Panc1 (cell line): ENCODE results near the gene SEMA3B. TPM values are rescaled to one million over a fixed set of nuclear protein-coding genes. Genes with fewer than 3 reads are reported as not detected.

ENCODE experiments used
- ATAC-seq: fragments of 200-7000 bp; cut with Tn5 transposase; 2 replicates; pipeline ENCODE4 v1.9.1; 2020; ENCODE audit warnings: mild to moderate bottlenecking, moderate library complexity
- BruUV-seq: library from RNA; stranded (reverse); fragments of 400-500 nt; replicated peaks from 2 replicates; lab custom pipeline; 2021; lab: Mats Ljungman, UMichigan
- CTCF ChIA-PET: fragments of 300-600 bp; sonication (Branson Sonifier 250); formaldehyde crosslinking; loops from one replicate; lab custom pipeline; 2022; ENCODE audit warnings: antibody characterized with exemption; lab: Charles Lee
- POLR2A ChIA-PET: fragments of 300-600 bp; sonication (Branson Sonifier 250); formaldehyde crosslinking; loops from one replicate; lab custom pipeline; 2022; ENCODE audit warnings: antibody characterized with exemption; lab: Charles Lee
- DNase-seq: peaks from one replicate; pipeline ENCODE4 v3.0.0-alpha.2; 2010; ENCODE audit warnings: low read depth, low spot score
- H3K27ac ChIP-seq: 2 replicates; pipeline ENCODE4 v1.5.1; 2011; ENCODE audit warnings: mild to moderate bottlenecking, low read length, inconsistent platforms
- H3K27me3 ChIP-seq: fragments of 200-500 bp; sonication (Bioruptor generic); 2 replicates; pipeline ENCODE4 v1.6.0; 2014; ENCODE audit warnings: low read length, inconsistent platforms; ENCODE audit not compliant: control insufficient read depth, insufficient read depth
- H3K36me3 ChIP-seq: fragments of 200-500 bp; sonication (Bioruptor generic); 2 replicates; pipeline ENCODE4 v1.5.1; 2014; ENCODE audit warnings: inconsistent platforms, mild to moderate bottlenecking, low read length, moderate library complexity; ENCODE audit not compliant: control insufficient read depth, insufficient read depth
- H3K4me1 ChIP-seq: 2 replicates; pipeline ENCODE4 v1.5.1; 2011; ENCODE audit warnings: inconsistent platforms, mild to moderate bottlenecking, low read length, moderate library complexity; ENCODE audit not compliant: control insufficient read depth, insufficient read depth
- H3K4me3 ChIP-seq, 2 experiments: 2 replicates each; pipeline ENCODE4 v1.5.1; 2011 to 2012; ENCODE audit warnings: low read depth in 2 of 2, low read length in 2 of 2, mild to moderate bottlenecking in 2 of 2, inconsistent platforms in 1 of 2, moderate library complexity in 1 of 2
- H3K9me3 ChIP-seq: fragments of 200-500 bp; sonication (Bioruptor generic); 2 replicates; pipeline ENCODE4 v1.5.1; 2014; ENCODE audit warnings: low read depth, mild to moderate bottlenecking, inconsistent platforms, low read length, moderate library complexity; ENCODE audit not compliant: control insufficient read depth, insufficient read depth
- POLR2AphosphoS5 ChIP-seq: IDR thresholded peaks from 2 replicates; pipeline ENCODE4 v1.6.1; 2012; ENCODE audit warnings: mild to moderate bottlenecking, low read depth, low read length, moderate library complexity
- REST ChIP-seq, 2 experiments: IDR thresholded peaks; 2 replicates each; pipeline ENCODE4 v1.6.1; 2011 to 2012; ENCODE audit warnings: low read depth in 2 of 2, control low read depth in 1 of 2, low read length in 1 of 2, mild to moderate bottlenecking in 1 of 2, moderate library complexity in 1 of 2; ENCODE audit not compliant: insufficient read depth in 1 of 2
- SIN3A ChIP-seq: IDR thresholded peaks from 2 replicates; pipeline ENCODE4 v1.6.1; 2012; ENCODE audit warnings: low read depth, mild to moderate bottlenecking, low read length, moderate library complexity, borderline replicate concordance; ENCODE audit not compliant: insufficient read depth
- TCF7L2 ChIP-seq: IDR thresholded peaks from 2 replicates; pipeline ENCODE4 v1.6.1; 2011; ENCODE audit warnings: mild to moderate bottlenecking, low read depth, low read length, inconsistent platforms
- in situ Hi-C: cut with HindIII; loops from 2 replicates; pipeline ENCODE4 v1.10.0; 2016; ENCODE audit warnings: low sequenced_read_pairs, low pct_unique_long_range_greater_than_20kb
- intact Hi-C: fragments of 100-400 bp; cut with micrococcal nuclease; formaldehyde crosslinking; loops from one replicate; pipeline ENCODE4 v1.10.0; 2022; ENCODE audit not compliant: unreplicated experiment
- total RNA-seq: library from RNA; stranded (reverse); gene quantifications from one replicate; pipeline ENCODE4 v1.2.1, GENCODE V29; 2021; ENCODE audit not compliant: unreplicated experiment
- TF ChIP-seq, protein P1 (sequence below): fragments of 450-650 bp; IDR thresholded peaks from 2 replicates; pipeline ENCODE4 v1.5.1; 2017; ENCODE audit warnings: mild to moderate bottlenecking

Gene SEMA3B
- total RNA-seq, 1 experiment from 2014 or later = 1.4 TPM

- in situ Hi-C loops (no loop called here), intact Hi-C loops (no loop called here)
- ChIA-PET CTCF (no interaction called here), POLR2A (no interaction called here)
- TF ChIP-seq POLR2AphosphoS5 (no peak), TCF7L2 (no peak), REST (IDR thresholded peaks at IDR 0.05; ENCODE audit: insufficient read depth in 1 of 2, low read depth in 2 of 2, low read length in 1 of 2) (no peak), SIN3A (no peak)
- TF ChIP-seq, protein P1, sequence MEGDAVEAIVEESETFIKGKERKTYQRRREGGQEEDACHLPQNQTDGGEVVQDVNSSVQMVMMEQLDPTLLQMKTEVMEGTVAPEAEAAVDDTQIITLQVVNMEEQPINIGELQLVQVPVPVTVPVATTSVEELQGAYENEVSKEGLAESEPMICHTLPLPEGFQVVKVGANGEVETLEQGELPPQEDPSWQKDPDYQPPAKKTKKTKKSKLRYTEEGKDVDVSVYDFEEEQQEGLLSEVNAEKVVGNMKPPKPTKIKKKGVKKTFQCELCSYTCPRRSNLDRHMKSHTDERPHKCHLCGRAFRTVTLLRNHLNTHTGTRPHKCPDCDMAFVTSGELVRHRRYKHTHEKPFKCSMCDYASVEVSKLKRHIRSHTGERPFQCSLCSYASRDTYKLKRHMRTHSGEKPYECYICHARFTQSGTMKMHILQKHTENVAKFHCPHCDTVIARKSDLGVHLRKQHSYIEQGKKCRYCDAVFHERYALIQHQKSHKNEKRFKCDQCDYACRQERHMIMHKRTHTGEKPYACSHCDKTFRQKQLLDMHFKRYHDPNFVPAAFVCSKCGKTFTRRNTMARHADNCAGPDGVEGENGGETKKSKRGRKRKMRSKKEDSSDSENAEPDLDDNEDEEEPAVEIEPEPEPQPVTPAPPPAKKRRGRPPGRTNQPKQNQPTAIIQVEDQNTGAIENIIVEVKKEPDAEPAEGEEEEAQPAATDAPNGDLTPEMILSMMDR = no peak
- no peaks in the 10 kb centered on the region for H3K36me3 ChIP-seq
- no peaks in the 10 kb centered on the region; the same call in 1 of the 2 replicates for H3K4me1 ChIP-seq
- no peaks in the 10 kb centered on the region for H3K27me3 ChIP-seq
- no peaks in the 10 kb centered on the region for H3K9me3 ChIP-seq
- BruUV-seq = no TSS peak
- no peak for ATAC-seq
- H3K27ac ChIP-seq = no peak overlapping the region
- no peak for DNase-seq
- no peak overlapping the region for H3K4me3 ChIP-seq
Observed at GRCh38 chr3:50230794-50231125, 38.2 kb upstream of the SEMA3B start.

DNA sequence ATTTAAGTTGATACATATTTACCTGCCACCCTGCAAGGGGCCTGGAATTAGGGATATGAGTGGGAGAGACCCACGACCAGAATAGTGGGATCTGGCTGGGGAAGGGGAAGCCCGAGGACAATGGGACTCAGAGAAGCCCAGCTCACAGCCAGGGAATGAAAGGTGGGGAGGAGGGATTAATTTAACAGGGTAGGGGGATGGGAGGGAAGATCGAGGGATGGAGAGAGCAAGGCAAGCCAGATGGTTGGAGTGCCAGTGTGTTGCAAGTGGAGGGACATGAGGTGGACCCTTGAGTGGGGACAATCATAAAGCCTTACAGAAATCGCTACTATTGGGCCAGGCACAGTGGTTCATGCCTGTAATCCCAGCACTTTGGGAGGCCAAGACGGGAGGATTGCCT lies 37.4 kb upstream of the SEMA3B start:
- POLR2A ChIA-PET = no interaction called here
- no TSS peak for BruUV-seq
- in situ Hi-C loops = no loop called here
- no peaks in the 10 kb centered on the region for H3K9me3 ChIP-seq
- CTCF ChIA-PET = no interaction called here
- DNase-seq (no peak), ATAC-seq (no peak)
- H3K27ac ChIP-seq = no peak overlapping the region
- no peak overlapping the region for H3K4me3 ChIP-seq
- no peaks in the 10 kb centered on the region; the same call in 1 of the 2 replicates for H3K4me1 ChIP-seq
- TF ChIP-seq, protein P1 = no peak
- TF ChIP-seq POLR2AphosphoS5 (no peak), TCF7L2 (no peak), REST (IDR thresholded peaks at IDR 0.05; ENCODE audit: insufficient read depth in 1 of 2, low read depth in 2 of 2, low read length in 1 of 2) (no peak), SIN3A (no peak)
- H3K36me3 ChIP-seq = no peaks in the 10 kb centered on the region
- H3K27me3 ChIP-seq = no peaks in the 10 kb centered on the region
- intact Hi-C loops = no loop called here
